NCI-H774 (cell line): Measurements from ENCODE around the gene RALB.
A peak's percentile ranks its signal among the peaks of the same experiment; 100 is the strongest.
"Not testable (repeated sequence)": the region's sequence is repeated elsewhere in the genome, so short reads cannot be mapped to it uniquely, and the experiment has no call there.

Experiments
- DNase-seq: peaks from one replicate; lab custom pipeline; 2025; lab: John Stamatoyannopoulos, UW

RALB gene

DNA sequence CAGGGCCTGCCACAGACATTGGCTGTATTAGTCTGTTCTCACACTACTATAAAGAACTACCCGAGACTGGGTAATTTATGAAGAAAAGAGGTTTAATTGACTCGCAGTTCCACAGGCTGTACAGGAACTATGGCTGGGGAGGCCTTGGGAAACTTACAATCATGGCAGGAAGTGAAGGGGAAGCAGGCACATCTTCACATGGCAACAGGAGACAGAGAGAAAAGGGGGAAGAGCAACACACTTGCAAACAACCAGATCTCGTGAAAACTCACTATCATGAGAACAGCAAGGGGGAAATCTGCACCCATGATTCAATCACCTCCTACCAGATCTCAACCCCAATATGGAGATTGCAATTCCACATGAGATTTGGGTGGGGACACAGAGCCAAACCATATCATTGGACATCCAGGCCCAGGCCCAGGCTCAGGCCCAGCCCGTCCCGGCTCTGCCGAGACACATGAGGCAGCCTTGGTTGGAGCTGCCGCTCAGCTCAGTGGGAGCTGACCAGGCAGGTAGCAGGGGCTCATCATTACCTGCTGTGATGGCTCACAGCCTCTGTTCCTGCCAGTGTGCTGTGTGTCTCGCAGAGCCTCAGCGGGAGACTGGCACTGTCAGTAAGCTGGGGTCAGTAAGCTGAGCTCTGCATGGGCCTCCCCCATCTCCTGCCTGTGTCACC, 8.6 kb upstream of the RALB start:
- DNase-seq, result no peak

DNA sequence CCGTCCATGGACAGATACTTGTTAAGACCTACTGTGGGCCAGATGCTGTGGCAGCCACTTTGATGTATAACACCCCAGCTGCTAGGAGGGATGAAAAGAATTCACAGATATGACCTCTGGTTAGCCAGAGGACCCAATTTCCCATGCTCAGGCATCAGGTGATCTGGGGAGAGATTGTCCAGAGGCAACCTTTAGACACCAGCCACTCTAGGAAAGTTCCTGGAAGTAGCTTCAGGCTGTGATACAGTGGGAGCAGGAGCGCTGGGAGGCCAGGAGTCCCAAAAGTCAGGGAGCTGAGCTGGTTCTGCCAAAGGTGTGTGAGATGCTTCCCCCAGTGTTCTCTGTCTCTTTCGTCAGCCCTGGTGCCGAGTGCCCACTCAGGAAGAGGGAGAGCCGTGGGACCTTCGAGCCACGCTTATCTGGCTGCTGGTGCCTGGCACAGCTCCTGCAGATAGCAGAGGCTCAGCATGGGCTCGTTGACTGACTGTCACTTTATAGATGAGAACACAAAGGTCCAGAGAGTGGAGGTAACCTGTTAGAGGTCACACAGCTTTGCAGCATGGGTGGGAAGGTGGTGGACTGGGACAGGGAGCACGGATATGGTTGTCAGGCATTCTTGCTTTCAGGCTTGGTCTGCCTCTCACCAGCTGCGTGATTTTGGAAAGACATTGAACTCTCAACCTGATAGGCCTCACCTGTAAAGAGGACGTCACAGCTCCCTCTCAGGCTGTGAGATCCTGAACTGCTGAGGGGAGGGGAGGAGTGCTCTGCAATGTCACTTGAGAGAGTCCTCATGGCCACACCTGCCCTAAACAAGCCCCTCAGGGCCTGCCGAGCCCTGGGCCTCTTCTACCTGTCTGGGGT, 7.8 kb upstream of the RALB start:
- peak; percentile 59 for DNase-seq

DNA sequence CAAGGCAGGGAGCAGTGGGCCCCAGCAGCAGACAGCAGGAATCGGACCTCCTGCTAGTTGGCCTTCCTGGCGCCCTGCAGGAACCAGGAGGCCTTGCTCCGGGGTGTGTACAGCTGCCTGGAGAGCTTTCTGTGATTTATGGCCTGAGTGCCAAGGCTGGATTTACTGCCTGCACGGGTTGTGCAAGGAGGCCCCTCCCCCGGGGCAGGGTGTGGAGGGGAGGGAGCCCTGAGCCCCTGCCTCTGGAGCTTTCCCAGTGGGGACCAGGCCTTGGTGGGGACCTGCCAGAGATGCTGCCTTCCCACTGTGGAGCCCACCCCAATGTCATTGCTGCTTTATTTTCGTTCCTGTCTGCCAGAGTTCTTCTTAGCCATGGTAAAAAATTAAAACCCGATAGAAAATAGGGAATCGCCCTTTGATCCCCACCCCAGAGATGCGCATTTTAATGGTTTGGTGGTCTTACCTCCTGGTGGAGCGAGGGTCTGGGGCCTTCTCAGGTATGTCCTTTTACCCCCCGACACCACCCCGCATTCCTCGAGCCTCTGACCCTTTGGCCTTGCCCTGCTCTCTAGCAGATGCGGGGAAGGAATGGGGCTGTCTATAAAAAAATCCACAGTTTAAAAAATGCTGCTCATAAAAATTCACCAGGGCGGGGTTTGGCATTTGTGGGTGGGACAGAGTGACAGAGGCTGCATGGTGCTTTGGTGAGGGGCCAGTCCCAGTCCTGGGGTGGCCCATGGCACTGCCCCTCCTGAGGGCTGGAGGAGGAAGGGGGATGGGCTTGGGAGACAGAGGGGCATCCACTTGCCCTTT, 6.9 kb upstream of the RALB start:
- DNase-seq, result peak; percentile 59

DNA sequence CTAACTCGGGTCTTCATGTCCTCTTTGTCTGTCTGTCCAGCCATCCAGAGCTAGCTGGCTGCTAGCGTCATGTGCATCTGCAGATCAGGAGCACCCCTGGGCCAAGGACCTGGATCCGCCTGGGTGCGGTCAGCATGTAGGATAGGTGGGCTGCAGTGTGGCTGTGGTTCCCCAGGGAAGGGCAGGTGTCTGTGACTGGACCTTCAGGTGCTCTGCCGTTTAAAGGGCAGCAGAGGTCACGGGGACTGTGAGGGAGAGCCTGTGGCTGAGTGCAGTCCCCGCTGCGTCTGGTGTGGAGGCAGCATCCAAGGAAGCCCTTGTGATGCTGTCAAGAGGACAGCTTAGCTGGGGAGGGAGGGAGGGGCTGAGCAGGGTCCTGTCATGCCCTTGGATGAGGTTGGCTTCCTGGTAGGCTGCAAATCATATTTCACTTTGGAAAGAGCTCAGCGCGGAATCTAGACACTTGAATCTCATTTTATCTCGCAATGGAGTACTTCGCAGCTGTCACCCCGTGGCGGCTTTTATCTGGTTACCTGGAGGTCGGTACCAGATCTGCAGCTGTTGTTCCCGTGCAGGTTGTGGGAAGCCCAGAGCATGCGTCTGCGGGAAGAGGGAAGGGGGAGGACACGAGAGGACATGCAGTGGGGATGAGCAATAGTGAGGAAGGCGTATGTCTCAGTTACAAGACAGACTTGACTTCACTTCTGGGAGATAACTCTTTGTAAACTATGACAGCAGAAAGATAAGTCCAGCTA, 5.9 kb upstream of the RALB start:
- no peak for DNase-seq

DNA sequence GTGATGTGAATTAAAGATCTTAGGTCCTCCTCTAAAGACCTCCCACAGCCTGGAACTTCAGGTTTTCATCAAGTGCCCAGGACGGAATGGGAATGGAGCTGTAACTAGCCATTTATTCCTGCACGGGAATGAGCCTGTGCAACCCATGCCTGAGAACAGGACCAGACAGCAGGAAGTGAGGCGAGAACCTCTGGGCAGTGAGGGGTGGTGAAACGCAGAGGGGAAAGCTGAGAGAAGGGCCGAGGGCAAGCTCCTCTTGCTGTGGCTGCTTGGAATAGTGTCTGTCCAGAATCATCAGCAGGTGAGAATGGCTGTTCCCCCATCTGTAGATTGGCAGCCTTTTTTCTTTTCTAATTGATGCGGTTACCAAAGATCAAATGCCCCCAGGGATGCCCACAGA, 4.8 kb upstream of the RALB start:
- DNase-seq, result no peak

DNA sequence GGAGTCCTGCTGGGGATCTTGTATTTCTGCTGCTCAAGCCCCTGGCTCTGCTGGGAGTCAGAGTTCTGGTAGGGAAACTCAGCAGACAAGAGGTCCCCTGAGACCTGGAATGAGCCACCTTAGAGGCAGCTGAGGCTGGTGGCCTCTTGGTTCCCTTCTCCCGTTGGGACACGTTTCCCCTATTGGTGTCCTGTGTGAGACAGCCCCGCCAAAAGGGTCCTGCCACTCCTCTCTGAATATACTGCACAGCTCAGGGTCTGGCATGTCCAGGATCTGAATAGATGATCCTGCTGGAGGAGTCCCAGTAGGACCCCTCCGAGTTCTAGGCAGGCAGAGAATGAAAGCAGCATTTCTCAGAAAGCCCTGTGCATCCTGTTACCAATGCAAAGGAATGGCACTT, 2.0 kb upstream of the RALB start:
- no peak for DNase-seq

DNA sequence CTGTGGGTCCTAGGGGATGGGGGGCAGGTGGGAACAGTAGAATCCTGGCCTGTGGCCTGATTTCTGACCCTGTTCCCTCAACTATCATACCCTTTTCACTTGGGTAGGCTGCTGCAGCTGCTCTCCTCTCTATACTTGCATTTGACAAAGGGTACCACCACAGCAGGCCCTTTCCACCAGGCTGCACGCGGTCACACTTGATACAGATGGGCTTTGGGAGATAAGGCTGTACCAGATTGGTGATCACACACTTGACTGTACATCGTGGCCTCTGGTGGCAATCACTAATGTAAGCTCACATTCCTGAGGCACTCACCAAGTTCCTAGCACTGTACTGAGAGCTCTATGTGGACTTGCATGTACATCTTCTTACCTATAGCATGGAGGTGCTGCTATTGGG, 1.6 kb upstream of the RALB start:
- no peak for DNase-seq

DNA sequence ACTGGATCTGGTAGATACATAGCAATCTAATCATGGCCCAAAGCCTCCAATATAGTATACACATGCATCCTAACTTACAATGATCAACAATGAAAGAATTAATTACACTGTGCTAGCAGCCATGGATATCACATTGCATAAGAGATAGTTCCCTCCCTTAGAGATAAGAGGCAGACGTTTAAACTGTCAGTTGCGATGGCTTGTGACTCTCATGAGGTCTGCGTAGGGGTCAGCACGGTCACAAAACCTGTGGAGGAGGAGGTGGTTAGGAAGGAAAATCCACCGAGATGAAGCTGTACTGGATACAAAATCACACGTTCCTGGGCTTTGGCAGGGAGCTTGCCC, 800 bp upstream of the RALB start:
- no peak for DNase-seq

DNA sequence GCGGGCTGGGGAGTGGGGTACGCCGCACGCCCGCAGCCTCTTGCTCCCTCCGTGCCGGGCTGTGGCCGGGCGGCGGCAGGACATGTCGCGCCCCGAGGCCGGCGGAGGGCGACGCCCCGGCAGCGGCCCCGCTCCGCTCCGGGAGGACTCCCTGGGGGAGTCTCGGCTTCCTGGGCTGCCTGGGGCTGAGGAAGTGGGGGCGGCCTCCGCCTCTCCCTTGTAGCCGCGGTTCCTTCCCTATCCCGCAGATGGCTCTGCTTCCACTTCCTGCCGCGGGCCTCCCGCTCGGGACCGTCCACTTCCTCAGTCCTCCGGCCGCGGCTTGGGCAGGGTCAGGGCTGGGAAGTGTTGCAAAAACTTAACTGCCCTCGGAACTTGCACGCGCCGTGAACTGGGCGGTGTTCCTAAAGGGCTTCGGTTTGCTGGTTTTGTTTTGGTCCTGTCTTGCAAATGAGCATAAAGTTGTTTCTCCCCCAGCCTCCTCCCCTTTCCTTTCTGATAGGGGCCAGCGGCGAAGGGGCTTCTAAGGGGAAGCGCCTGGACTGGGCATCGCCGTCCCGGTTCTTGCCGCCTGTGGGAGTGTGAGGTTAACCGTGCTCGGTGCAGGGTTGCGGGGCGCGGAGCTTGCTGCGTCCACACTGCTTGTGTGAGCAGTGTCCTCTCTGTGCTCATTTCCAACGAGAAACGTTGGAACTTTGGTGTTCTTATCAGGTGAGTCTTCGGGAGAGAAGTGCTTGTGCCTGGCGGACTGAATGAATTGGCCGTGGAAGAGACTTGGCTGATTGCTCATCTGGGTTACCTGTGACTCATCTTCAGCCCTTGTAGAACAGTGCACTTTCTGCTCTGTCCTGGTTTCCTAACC, 600 bp downstream of the RALB start:
- DNase-seq, result peak; percentile 45

DNA sequence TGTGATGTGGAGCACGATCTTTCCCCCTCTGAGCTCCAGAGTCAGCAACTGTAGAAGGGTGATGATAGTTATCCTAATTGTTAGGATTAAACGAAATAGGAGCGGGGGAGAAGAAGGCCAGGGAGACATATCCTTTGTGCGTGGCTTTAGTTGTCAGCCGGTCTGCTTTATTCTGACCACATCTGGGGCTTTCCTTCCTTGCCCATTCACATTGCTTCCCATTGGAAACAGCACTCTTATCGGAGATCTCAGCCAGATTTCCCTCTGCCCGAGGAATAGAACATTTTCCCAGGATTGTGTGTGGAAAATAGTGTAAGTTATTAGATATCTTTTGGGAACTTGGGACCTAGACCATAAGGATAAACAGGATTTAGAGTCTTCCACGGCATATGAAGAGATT, 1.5 kb downstream of the RALB start:
- DNase-seq, result no peak

DNA sequence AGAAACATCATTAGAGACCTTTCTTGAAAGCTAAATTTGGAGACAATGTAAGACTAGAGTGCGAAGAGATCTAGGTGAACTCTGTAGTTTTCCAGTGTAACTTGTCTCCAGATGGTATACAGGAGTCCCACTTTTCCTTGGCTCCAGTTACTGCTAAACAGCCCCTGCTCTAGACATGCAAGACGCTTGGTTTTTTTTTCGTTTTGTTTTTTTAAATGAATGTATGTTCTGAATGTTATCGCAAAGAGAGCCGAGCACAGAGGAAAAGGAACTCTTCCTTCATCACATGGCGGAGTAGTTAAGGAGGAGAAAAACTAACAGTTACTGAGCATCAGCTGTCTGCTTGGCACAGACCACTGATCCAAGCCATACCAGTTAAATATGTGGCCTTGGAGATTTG, 2.4 kb downstream of the RALB start:
- no peak for DNase-seq

DNA sequence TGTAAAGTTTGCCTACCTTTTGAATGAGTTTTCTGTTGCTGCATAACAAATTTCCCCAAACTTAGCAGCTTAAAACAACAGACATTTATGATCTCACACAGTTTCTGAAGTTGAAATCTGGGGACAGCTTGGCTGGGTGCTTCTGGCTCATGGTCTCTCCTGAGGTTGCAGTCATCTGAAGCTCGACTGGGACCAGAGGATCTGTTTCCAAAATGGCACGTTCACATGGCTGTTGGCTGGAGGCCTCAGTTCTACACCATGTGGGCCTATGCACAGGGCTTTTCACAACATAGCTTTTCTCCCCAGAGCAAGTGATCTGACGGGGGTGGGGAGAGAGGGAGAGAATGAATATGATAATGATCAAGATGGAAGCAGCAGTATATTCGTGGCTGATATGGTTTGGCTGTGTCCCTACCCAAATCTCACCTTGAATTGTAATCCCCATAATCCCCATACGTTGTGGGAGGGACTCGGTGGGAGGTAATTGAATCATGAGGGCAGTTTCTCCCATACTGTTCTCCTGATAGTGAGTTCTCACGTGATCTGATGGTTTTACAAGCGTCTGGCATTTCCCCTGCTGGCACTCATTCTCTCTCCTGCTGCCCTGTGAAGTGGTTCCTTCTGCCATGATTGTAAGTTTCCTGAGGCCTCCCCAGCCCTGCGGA, 3.5 kb downstream of the RALB start:
- no peak for DNase-seq

DNA sequence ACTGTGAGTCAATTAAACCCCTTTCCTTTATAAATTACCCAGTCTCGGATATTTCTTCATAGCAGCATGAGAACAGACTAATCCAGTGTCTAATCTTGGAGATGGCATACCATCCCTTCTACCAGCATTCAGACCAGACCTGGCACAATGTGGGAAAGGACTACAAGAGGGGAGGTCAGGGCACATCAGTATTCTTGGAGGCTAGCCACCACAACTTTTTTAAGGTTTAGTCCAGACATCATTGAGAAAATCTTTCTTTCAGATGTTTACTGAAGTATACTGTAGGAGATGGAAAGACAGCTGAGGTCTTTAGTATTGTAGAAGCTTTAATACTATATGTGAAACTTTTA, 4.0 kb downstream of the RALB start:
- DNase-seq, result no peak

DNA sequence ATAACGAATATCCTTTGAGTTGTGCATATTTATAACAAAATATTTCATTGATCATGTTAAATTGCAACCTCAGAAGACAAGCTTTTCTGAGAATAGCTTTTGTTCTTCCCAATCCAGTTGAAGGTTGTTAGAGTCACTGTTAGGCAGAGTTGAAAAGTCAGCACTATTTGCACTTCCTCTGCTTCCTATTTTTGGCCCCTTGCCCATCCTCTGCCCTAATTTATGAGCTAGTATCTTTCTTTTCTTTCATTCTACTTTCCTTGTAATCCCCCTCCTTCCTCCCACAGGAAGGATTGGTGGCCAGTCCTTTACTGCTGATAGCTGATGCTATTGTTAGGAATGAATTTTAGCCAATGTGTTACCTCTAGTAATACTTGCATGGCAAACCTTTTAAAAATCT, 4.9 kb downstream of the RALB start:
- no peak for DNase-seq

DNA sequence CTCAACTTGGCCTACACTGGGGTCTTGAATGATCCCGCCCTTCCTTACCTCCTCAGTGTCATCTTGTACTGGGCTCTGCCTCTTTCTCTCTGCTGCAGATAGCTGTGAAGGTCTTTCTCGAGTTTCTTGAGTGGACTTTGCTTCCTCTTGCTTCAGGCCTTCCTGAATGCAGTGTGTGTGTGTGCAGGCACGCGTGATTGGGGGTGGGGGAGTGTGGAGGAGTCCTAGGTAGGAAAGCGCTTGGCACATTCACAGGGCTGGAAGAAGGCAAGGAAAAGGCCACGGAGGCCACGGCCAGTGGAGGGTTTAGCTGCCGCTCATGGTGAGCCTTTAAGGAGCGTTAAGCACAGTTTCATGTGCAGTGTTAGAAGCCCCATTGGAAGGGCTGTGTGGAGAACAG, 5.5 kb downstream of the RALB start:
- no peak for DNase-seq

DNA sequence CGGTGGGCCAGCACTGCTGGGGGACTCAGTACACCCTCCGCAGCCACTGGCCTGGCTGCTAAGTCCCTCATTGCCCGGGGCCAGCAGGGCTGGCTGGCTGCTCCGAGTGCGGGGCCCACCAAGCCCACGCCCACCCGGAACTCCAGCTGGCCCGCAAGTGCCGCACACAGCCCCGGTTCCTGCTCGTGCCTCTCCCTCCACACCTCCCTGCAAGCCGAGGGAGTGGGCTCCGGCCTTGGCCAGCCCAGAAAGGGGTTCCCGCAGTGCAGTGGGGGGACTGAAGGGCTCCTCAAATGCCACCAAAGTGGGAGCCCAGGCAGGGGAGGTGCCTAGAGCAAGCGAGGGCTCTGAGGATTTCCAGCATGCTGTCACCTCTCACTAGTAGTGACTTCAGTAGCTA, 7.3 kb downstream of the RALB start:
- not testable (repeated sequence) for DNase-seq

DNA sequence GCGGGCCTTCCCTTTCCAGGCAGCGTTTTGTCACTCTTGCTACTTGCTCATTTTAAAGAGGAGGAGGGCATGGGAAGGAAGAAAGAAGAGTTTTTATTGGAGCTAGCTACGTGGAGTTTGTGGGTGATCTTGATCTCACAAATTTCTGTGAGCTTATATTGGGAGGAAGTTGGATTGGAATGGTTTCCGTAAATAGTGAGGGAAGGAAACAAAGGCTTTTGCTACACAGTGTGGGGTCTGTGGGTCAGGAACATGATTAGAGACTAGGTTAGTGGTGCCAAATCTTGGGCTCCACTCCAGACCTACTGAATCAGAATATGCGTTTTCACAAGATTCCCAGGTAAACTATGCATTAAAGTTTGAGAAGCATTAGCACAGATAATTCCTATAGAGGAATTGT, 8.1 kb downstream of the RALB start:
- no peak for DNase-seq

DNA sequence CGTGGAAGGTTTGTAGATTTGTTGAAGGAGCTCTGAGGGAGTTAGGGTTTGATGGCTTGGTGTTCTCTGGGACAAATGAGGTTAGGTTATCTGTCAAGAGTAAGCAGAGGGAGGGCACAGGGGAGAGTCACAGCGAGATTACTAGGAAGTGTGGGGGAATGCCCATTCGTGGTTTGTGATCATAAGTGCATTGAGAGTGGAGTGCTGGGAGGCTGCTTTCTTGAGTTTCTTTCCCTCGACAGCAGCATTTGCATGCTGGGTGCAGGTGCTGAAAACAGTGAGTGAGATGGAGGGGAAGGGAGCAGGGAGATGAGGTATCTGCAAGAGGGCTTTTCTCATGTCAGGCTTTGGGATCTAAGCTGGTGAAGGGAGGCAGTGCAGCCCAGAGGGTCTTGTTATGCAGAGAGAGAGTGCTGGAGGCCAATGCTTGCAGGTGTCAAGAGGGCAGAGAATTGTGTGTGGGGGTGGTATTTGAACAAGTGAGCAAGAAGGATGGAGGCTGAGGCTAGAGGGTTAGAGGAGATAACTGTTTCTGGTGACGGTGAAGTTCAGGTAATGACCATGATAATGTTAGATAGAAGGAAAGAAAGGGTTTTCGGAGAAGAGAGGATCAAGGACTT, 8.8 kb downstream of the RALB start:
- DNase-seq, result no peak

DNA sequence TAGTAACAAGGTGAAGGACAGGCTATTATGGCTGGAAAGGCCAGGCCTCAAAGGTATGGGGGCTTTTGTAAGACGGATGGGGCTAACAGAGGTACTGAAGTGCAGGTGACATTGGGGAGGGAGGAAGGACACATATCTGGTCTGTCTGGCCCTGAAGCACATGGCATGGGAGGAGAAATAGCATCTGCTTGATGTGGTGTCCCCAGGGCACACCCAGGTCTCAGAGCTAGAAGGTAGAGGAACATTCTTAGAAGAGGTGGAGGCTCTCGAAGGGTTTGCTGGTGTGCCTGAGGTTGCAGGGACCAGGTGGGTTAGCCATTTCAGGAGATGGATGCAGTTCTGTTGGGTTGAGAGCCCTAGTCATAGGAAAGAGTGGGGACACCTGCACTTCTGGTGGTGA, 9.5 kb downstream of the RALB start:
- DNase-seq, result no peak

DNA sequence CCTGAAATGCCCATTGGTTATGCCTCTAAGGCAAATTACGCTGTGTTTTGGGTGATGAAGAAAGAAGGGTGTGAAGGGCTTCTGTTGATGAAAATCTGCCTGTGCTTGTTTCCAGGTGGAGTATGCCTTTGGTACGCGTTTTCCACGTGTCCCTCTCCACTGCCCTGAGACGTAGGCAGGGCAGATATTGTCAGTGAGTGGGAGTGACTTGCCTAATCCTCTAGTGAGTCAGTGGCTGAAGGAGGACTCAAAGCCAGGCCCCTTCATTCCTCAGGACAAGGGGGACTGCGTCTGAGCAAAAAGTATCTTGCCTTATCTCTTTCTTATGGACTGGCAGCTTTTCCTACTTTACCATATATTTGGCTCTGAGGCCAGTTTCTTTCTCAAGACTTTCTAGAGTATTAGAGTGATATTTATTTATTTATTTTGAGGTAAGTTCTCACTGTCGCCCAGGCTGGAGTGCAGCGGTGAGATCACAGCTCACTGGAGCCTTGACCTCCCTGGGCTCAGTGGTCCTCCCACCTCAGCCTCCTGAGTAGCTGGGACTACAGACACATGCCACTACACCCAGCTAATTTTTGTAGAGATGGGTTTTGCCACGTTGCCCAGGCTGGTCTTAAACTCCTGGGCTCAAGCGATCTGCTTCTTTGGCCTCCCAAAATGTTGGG, 10.2 kb downstream of the RALB start:
- no peak for DNase-seq
